Measurements from ENCODE around the gene ACOT11. TPM values are rescaled to one million over a fixed set of nuclear protein-coding genes. Genes with fewer than 3 reads are reported as not detected.

Gene ACOT11
- total and polyA plus RNA-seq, 2 of the 13 experiments (the other 11 are each of a cell fraction or from before 2014, with no cell fraction given) = 2.6 to 3.3 TPM

- TF ChIP-seq ZNF569 (CRISPR knock-in tag; IDR thresholded peaks at IDR 0.05; ENCODE audit: borderline replicate concordance) (no peak; the same call in 1 of the 2 replicates), ZNF142 (CRISPR knock-in tag; IDR thresholded peaks at IDR 0.05) (peak; percentile 75), PBX3 (CRISPR knock-in tag; IDR thresholded peaks at IDR 0.05; ENCODE audit: borderline replicate concordance) (0 out of 2 replicates have a peak, but pooled peaks have one; percentile 43), IRF1 (CRISPR knock-in tag; IDR thresholded peaks at IDR 0.05; ENCODE audit: low read depth) (no peak), ZNF660 (CRISPR knock-in tag; IDR thresholded peaks at IDR 0.05; ENCODE audit: borderline replicate concordance, low read depth) (no peak), ZBTB4 (CRISPR knock-in tag; IDR thresholded peaks at IDR 0.05; ENCODE audit: borderline replicate concordance) (no peak), IKZF1 (IDR thresholded peaks at IDR 0.05) (no peak), FOXA1 (IDR thresholded peaks at IDR 0.05) (no peak), FOXA1 (CRISPR knock-in tag; IDR thresholded peaks at IDR 0.05) (peak; percentile 32; the same call in 1 of the 2 replicates), CTCF (CRISPR knock-in tag; IDR thresholded peaks at IDR 0.05) (peak; percentile 46), TFE3 (CRISPR knock-in tag; IDR thresholded peaks at IDR 0.05) (peak; percentile 60; the same call in 1 of the 2 replicates)
These were observed 5.7 kb upstream of the ACOT11 start (continued) for GRCh38 chr1:54542120-54542961.

Measured in HepG2 (cell line).